HEK293T (cell line): ENCODE measurements around the gene ADNP.

ENCODE experiments used
- CTCF ChIA-PET: fragments of 350-600 bp; formaldehyde crosslinking; extraction: SDS; loops from one replicate; lab custom pipeline; 2021; ENCODE audit warnings: antibody characterized with exemption, inconsistent platforms; lab: Yijun Ruan, JAX
- POLR2A ChIA-PET: fragments of 350-600 bp; formaldehyde crosslinking; extraction: SDS; loops from one replicate; lab custom pipeline; 2020; ENCODE audit warnings: antibody characterized with exemption, inconsistent platforms; lab: Yijun Ruan, JAX
- DNase-seq: peaks from one replicate; pipeline ENCODE4 v3.0.0; 2012; ENCODE audit warnings: mixed read lengths; ENCODE audit errors: extremely low spot score
- ARNT ChIP-seq: fragments of 450-650 bp; IDR thresholded peaks from 2 replicates; pipeline ENCODE4 v1.6.1; 2017; ENCODE audit warnings: mild to moderate bottlenecking
- BHLHE40 ChIP-seq: fragments of 450-650 bp; IDR thresholded peaks from 2 replicates; pipeline ENCODE4 v1.6.1; 2016; ENCODE audit warnings: mild to moderate bottlenecking, moderate library complexity, borderline replicate concordance
- CTBP1 ChIP-seq: fragments of 450-650 bp; IDR thresholded peaks from 2 replicates; pipeline ENCODE4 v1.6.1; 2016; ENCODE audit warnings: borderline replicate concordance
- ELF4 ChIP-seq: fragments of 450-650 bp; IDR thresholded peaks from 2 replicates; pipeline ENCODE4 v1.6.1; 2017; ENCODE audit warnings: antibody characterized with exemption
- FOXA1 ChIP-seq: fragments of 450-650 bp; IDR thresholded peaks from 2 replicates; pipeline ENCODE4 v1.6.1; 2016; ENCODE audit warnings: mild to moderate bottlenecking
- FOXK2 ChIP-seq: fragments of 450-650 bp; IDR thresholded peaks from 2 replicates; pipeline ENCODE4 v1.6.1; 2016; ENCODE audit warnings: mild to moderate bottlenecking
- FOXM1 ChIP-seq: fragments of 450-650 bp; IDR thresholded peaks from 2 replicates; pipeline ENCODE4 v1.6.1; 2017; ENCODE audit warnings: mild to moderate bottlenecking, borderline replicate concordance
- HDGF ChIP-seq: fragments of 450-650 bp; IDR thresholded peaks from 2 replicates; pipeline ENCODE4 v1.6.1; 2017; ENCODE audit warnings: antibody characterized with exemption, borderline replicate concordance
- L3MBTL2 ChIP-seq: fragments of 450-650 bp; conservative IDR thresholded peaks from 2 replicates; pipeline ENCODE4 v1.6.1; 2016; ENCODE audit warnings: mild to moderate bottlenecking
- LEF1 ChIP-seq: fragments of 450-650 bp; IDR thresholded peaks from 2 replicates; pipeline ENCODE4 v1.6.1; 2017; ENCODE audit warnings: mild to moderate bottlenecking, borderline replicate concordance
- NFRKB ChIP-seq: fragments of 450-650 bp; IDR thresholded peaks from 2 replicates; pipeline ENCODE4 v1.6.1; 2016; ENCODE audit warnings: mild to moderate bottlenecking, moderate library complexity
- PKNOX1 ChIP-seq: fragments of 450-650 bp; IDR thresholded peaks from 2 replicates; pipeline ENCODE4 v1.6.1; 2016
- SP1 ChIP-seq: fragments of 450-650 bp; IDR thresholded peaks from 2 replicates; pipeline ENCODE4 v1.6.1; 2017
- SUZ12 ChIP-seq: fragments of 450-650 bp; IDR thresholded peaks from 2 replicates; pipeline ENCODE4 v1.6.1; 2016; ENCODE audit warnings: mild to moderate bottlenecking
- TARDBP ChIP-seq: fragments of 450-650 bp; IDR thresholded peaks from 2 replicates; pipeline ENCODE4 v1.6.1; 2016
- ZNF384 ChIP-seq: fragments of 450-650 bp; IDR thresholded peaks from 2 replicates; pipeline ENCODE4 v1.6.1; 2016

ADNP gene

GRCh38 chr20:50932691-50933280 is 1.5 kb upstream of the ADNP start:
- DNase-seq: no peak
- TF ChIP-seq SP1: no peak
- no peak for TF ChIP-seq PKNOX1
- TF ChIP-seq CTBP1: no peak
- no peak for TF ChIP-seq BHLHE40
- TF ChIP-seq TARDBP: no peak
- TF ChIP-seq ARNT: no peak
- no peak for TF ChIP-seq HDGF
- TF ChIP-seq LEF1: no peak
- no peak for TF ChIP-seq L3MBTL2
- no peak for TF ChIP-seq FOXM1
- TF ChIP-seq FOXA1: no peak
- no peak for TF ChIP-seq ZNF384
- no peak for TF ChIP-seq NFRKB
- no peak for TF ChIP-seq FOXK2
- TF ChIP-seq SUZ12: no peak
- no peak for TF ChIP-seq ELF4
- ChIA-PET POLR2A (interaction anchor here (0.6 to 3.8 kb wide), 3 partner anchors 25 to 138 kb away, joined by 3 to 26 read pairs (median 3); partner anchors contain the start of genes BCAS4, DPM1 and MOCS3), CTCF (interaction anchor here (0.6 to 1.9 kb wide), 3 partner anchors 138 to 500 kb away, joined by 3 to 10 read pairs (median 4); partner anchors contain the start of gene BCAS4)

- DNase-seq: no peak
- CTCF ChIA-PET: interaction anchor here (0.6 to 0.8 kb wide), 3 partner anchors 190 to 945 kb away, joined by 3 to 10 read pairs (median 3); no protein-coding TSS in a partner anchor
- POLR2A ChIA-PET: interaction anchor here (0.6 to 3.8 kb wide), 10 partner anchors 8 to 142 kb away, joined by 3 to 26 read pairs (median 4); partner anchors contain the start of genes BCAS4, DPM1 and MOCS3
- TF ChIP-seq L3MBTL2: peak; percentile 20; the same call in 1 of the 2 replicates
- no peak for TF ChIP-seq CTBP1
These were observed 814 bp upstream of the ADNP start for GRCh38 chr20:50932016-50932485.

- no peak for TF ChIP-seq SUZ12
- no peak for TF ChIP-seq FOXA1
- TF ChIP-seq BHLHE40: no peak
- TF ChIP-seq SP1: no peak
- 0 out of 2 replicates have a peak, but pooled peaks have one; percentile 6 for TF ChIP-seq FOXM1
- no peak for TF ChIP-seq L3MBTL2
- TF ChIP-seq TARDBP: no peak
- CTCF ChIA-PET: interaction anchor here (0.6 to 1.2 kb wide), 5 partner anchors 11 to 305 kb away, joined by 3 to 6 read pairs (median 4); no protein-coding TSS in a partner anchor
- DNase-seq: no peak
- POLR2A ChIA-PET: interaction anchor here (0.7 to 3.8 kb wide), 15 partner anchors 8 to 298 kb away, joined by 3 to 26 read pairs (median 4); partner anchors contain the start of genes BCAS4, DPM1 and MOCS3
These were observed 296 bp downstream of the ADNP start for GRCh38 chr20:50930976-50931305.

GRCh38 chr20:50930139-50930975 is 880 bp downstream of the ADNP start:
- DNase-seq: no peak
- ChIA-PET CTCF (interaction anchor here (0.5 to 1.8 kb wide), 13 partner anchors 10 to 752 kb away, joined by 3 to 15 read pairs (median 4); partner anchors contain the start of gene BCAS4), POLR2A (interaction anchor here (0.8 to 3.8 kb wide), 8 partner anchors 11 to 140 kb away, joined by 3 to 26 read pairs (median 6); partner anchors contain the start of genes BCAS4, DPM1 and MOCS3)
- TF ChIP-seq LEF1 (no peak), NFRKB (no peak), FOXM1 (no peak), SP1 (no peak), CTBP1 (no peak), SUZ12 (no peak), ARNT (no peak), ELF4 (no peak), L3MBTL2 (no peak), PKNOX1 (no peak), HDGF (no peak), TARDBP (no peak), FOXA1 (no peak), FOXK2 (no peak), BHLHE40 (no peak), ZNF384 (no peak)

- TF ChIP-seq PKNOX1 (peak; percentile 13; the same call in 1 of the 2 replicates), HDGF (no peak), BHLHE40 (no peak), CTBP1 (0 out of 2 replicates have a peak, but pooled peaks have one; percentile 26)
- peak; percentile 85 for DNase-seq
- POLR2A ChIA-PET: interaction anchor here (0.8 to 3.8 kb wide), 4 partner anchors 29 to 139 kb away, joined by 3 to 26 read pairs (median 4); partner anchors contain the start of genes DPM1 and MOCS3
- CTCF ChIA-PET: interaction anchor here (0.5 to 1.8 kb wide), 17 partner anchors 9 to 769 kb away, joined by 3 to 15 read pairs (median 4); partner anchors contain the start of gene BCAS4
These were observed 1.7 kb downstream of the ADNP start for GRCh38 chr20:50929299-50930138.
